HG03159 (cell line): Measurements from ENCODE around the gene MTERF4.

Source experiments
- ATAC-seq: cut with Tn5 transposase; IDR thresholded peaks from one replicate; pipeline ENCODE4 v1.9.1; 2021; ENCODE audit warnings: mild to moderate bottlenecking, moderate library complexity; ENCODE audit not compliant: unreplicated experiment

Gene MTERF4

GRCh38 chr2:241052677-241053360, 49.3 kb downstream of the MTERF4 start:
- ATAC-seq: no peak

DNA sequence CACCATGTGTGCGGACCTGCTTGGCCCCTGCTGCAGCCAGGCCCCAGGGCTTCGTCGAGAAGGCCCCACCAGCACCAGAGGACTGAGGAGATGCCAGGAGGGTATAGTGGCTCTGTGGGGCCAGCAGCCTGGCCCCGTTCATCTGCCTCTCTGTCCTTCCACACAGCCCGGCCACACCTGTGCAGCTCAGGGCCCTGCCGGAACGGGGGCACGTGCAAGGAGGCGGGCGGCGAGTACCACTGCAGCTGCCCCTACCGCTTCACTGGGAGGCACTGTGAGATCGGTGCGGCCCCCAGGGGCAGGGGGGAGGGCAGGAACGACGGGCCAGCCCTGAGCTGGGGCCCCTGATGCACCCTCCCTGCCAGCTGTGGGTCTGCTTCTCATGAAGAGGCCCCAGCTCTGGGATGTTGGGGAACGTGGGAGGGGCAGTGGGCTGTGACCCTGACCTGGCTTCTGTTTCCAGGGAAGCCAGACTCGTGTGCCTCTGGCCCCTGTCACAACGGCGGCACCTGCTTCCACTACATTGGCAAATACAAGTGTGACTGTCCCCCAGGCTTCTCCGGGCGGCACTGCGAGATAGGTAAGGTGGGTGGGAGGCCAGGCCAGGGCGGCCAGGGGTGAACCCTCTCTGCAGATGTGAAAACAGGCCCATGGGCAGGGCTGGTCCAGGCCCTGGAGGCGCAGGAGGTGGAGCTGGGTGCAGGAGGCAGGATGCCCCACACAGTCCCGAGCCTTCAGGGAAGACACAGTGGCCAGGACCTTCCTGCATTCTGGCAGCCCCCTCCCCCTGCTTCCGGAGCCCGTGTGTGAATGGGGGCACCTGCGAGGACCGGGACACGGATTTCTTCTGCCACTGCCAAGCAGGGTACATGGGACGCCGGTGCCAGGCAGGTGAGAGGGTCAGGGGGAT, 50.3 kb downstream of the MTERF4 start:
- ATAC-seq: no peak

GRCh38 chr2:241050624-241051577, 51.2 kb downstream of the MTERF4 start:
- ATAC-seq: no peak

DNA sequence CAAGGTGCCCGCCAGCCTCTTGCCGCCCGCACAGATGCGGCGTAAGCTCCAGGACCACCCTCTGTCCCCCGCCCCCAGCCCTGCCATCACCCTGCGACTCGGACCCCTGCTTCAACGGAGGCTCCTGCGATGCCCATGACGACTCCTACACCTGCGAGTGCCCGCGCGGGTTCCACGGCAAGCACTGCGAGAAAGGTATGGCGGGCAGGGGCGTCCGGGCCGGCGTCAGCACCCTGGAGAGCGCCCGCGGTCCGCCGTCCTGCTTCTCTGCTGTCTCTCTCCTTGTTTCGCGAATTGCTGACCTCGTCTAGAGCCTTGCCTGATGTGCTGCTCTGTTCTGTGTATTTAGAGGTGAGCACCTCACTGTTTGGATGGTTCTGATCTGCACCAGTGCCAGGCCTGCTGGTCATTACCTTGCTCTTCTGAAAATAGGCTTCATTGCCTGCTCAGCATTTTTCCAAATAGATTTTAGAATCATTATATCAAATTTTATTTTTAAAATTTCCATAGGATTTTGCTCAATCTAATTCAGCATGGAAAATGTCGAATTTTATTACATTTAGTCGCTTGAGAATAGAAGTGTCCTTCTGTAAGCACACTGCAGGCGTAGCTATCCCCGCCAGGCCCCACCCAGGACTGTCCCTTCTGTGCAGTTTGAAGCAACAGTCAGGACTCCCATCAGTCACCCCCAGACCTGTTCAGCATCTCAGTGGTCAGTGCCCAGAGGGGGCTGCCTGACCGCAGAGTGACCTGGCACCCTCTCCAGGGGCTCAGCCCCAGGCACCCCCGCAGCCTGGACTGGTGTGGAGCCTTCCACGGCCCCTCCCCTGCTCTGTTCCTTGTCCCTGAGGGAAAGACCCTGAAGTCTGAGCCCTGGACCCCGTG, 52.1 kb downstream of the MTERF4 start:
- ATAC-seq: no peak

- no peak for ATAC-seq
Observed at GRCh38 chr2:241048949-241049343, 53.1 kb downstream of the MTERF4 start.

GRCh38 chr2:241048149-241048948, 53.7 kb downstream of the MTERF4 start:
- ATAC-seq: no peak

- no peak for ATAC-seq
Observed at GRCh38 chr2:241047253-241048010, 54.7 kb downstream of the MTERF4 start.
